Activated T-helper 2 cell treated with anti-CD3 and anti-CD28 coated beads, Interferon-gamma antibody, Interleukin-2, Interleukin-4, amounts not matched to agents 10 μg/mL and 5 μg/mL and 100 μg/mL, durations not matched to agents 14 hours and 24 hours and 36 hours (primary cell): ENCODE results near the gene TMEM131. TPM values are rescaled to one million over a fixed set of nuclear protein-coding genes. Genes with fewer than 3 reads are reported as not detected.

Experiments used
- DNase-seq: peaks from one replicate; pipeline ENCODE4 v3.0.0; 2021; ENCODE audit warnings: low spot score
- H3K27ac Mint-ChIP-seq: one replicate; pipeline ENCODE4 v1.8.0; 2021; ENCODE audit warnings: mixed read lengths
- H3K27me3 Mint-ChIP-seq: one replicate; pipeline ENCODE4 v1.8.0; 2021; ENCODE audit warnings: low read depth, mixed read lengths
- H3K36me3 Mint-ChIP-seq: one replicate; pipeline ENCODE4 v1.8.0; 2021; ENCODE audit warnings: low read depth, mixed read lengths
- H3K4me1 Mint-ChIP-seq: one replicate; pipeline ENCODE4 v1.8.0; 2021; ENCODE audit warnings: low read depth, mixed read lengths
- H3K4me3 Mint-ChIP-seq: one replicate; pipeline ENCODE4 v1.8.0; 2021; ENCODE audit warnings: low read depth, mild to moderate bottlenecking, moderate library complexity, mixed read lengths
- H3K9me3 Mint-ChIP-seq: one replicate; pipeline ENCODE4 v1.8.0; 2021; ENCODE audit warnings: mixed read lengths
- intact Hi-C: fragments of 100-400 bp; cut with micrococcal nuclease; formaldehyde crosslinking; loops from one replicate; pipeline ENCODE4 v1.15.1; 2023
- total RNA-seq: library from RNA; stranded (reverse); gene quantifications from 2 replicates; pipeline ENCODE4 v1.2.3, GENCODE V29; 2022

TMEM131 gene
- total RNA-seq, 1 donor from 2014 or later = 39.3 TPM

DNA sequence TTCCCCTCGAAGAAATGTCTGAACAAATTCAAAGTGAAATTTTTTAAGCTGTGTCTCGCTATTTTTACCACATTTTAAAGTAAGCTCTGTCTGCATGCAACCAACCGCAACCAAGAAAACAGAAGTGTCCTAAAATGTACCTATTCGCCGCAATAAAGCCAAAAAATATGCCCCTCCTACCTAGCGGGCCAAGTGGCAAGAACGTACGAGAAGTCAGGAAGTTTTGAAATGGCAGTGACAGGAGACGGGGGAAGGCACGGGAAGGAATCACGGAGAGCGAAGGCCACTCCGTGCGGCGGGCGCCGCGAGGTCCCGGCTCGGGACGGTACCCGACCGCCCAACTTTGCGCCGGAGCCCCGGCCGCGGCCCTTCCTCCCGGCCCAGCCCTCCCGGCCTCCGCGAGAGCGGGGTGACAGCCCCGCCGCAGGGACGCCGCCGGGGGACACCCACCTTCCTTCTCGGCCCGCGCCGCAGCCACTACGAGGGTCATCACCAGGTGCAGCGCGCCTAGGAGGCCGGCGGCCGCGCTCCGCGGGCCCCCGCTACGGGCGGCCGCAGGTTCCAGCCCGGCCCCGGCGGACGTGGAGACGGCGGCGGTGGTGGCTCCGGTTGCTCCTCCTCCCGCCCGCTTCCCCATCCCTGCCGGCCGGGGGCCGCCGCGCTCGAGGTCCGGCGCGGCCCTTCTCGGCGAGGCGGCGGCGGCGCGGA is 568 bp downstream of the TMEM131 start:
- peak overlapping the region; percentile 96 for H3K27ac Mint-ChIP-seq

DNA sequence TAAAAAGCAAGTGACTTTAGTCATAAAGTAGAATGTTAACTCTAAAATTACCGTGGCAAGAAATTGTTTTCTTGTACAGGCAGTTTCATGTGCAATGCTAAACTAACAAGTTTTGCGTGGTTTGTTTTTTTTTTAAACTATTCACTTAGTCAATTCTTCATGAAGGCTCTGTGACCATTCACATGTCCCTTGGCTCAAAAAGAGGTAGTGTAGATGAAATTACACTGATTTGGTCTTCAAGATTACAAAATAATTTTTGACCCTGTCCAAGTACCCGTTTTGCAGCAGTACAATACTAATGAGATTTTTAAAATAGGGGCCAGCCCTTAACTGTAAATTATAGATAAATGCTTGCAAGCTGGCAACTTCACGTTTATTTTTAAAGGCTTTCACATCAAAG is 1.3 kb downstream of the TMEM131 start:
- Mint-ChIP-seq H3K36me3 (no peaks in the 10 kb centered on the region), H3K4me3 (peak overlapping the region; percentile 96), H3K4me1 (peaks cover 32% of the 10 kb centered on the region), H3K27me3 (peaks cover under 1% of the 10 kb centered on the region), H3K9me3 (no peaks in the 10 kb centered on the region), H3K27ac (peak overlapping the region; percentile 96)
- no peak for DNase-seq
- intact Hi-C loops = no loop called here

More for the DNA sequence above, 568 bp downstream of the TMEM131 start:
- intact Hi-C loops = loop anchor here (1.0 to 5.0 kb wide), 3 partner anchors 17 to 188 kb away; no protein-coding TSS in a partner anchor
- peak overlapping the region; percentile 96 for H3K4me3 Mint-ChIP-seq
- H3K36me3 Mint-ChIP-seq = no peaks in the 10 kb centered on the region
- DNase-seq = peak; percentile 55
- H3K27me3 Mint-ChIP-seq = peaks cover 5% of the 10 kb centered on the region
- peaks cover 32% of the 10 kb centered on the region for H3K4me1 Mint-ChIP-seq
- no peaks in the 10 kb centered on the region for H3K9me3 Mint-ChIP-seq

DNA sequence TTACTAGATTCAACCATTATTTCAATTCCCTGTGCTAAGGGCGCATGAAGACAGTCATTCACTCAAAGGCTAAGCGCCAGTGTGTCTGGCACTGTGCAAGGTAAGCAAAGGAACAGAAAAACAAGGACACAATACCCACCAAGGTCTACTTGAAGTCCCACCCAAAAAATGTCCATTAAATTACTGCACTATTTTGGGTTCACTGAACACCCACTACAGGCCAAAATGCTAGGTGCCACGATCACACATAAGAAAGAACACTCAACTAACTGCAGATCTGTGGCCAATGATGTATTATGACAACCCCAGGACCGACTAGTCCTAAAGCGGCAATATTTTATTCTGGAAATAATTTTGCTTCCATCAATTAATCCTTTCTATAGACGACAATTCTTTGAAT is 1.8 kb downstream of the TMEM131 start:
- H3K36me3 Mint-ChIP-seq = no peaks in the 10 kb centered on the region
- H3K27me3 Mint-ChIP-seq = no peaks in the 10 kb centered on the region
- DNase-seq = no peak
- peaks cover 32% of the 10 kb centered on the region for H3K4me1 Mint-ChIP-seq
- intact Hi-C loops = no loop called here
- peak overlapping the region; percentile 96 for H3K4me3 Mint-ChIP-seq
- no peaks in the 10 kb centered on the region for H3K9me3 Mint-ChIP-seq
- H3K27ac Mint-ChIP-seq = peak overlapping the region; percentile 22

DNA sequence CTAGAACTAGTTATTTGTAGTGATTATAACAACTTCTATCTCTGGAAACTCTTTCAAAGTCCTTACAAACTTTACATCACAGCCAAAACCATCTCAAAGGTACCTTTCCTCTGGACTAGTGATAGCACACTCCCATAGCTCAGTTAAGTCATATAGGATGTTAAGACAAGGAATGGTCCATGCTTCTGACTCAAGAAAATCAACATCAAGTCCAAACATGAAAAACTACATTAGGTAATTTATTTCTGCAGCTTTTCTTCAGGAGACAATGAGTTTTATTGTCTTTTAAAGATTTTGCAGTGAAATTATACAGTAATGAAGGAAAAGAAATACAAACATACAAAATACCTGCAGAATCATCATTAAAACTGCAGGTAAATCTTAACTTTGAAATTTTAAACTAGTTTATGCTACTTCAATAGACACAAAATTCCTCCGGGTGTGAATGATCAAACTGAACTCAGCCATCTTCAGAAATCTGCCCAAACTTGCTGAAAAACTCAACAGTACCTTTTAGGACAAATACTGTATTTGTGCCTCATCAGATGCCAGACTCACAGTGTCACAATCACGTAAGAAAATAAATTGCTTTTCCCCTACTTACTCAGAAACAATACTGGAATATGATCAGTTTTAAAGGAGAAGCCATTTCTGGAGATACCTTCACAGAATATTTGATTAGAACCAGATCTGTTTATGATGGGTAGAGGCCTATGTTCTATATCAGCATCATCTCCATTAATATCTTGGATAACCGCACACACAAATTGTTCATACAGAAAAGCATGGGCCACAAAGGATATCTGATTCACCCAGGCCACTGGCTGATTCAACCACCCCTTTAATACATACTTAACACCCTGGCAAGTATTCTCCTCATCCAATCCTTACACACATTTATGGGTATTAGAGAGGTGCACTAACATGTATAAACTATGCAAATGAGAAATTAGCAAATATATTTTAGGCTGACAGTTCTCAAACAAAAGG is 2.6 kb downstream of the TMEM131 start:
- peaks cover 8% of the 10 kb centered on the region for H3K36me3 Mint-ChIP-seq
- H3K4me3 Mint-ChIP-seq = peak overlapping the region; percentile 96
- DNase-seq = no peak
- H3K27me3 Mint-ChIP-seq = no peaks in the 10 kb centered on the region
- peaks cover 32% of the 10 kb centered on the region for H3K4me1 Mint-ChIP-seq
- H3K27ac Mint-ChIP-seq = no peak overlapping the region
- peaks cover 8% of the 10 kb centered on the region for H3K9me3 Mint-ChIP-seq
- intact Hi-C loops = no loop called here

DNA sequence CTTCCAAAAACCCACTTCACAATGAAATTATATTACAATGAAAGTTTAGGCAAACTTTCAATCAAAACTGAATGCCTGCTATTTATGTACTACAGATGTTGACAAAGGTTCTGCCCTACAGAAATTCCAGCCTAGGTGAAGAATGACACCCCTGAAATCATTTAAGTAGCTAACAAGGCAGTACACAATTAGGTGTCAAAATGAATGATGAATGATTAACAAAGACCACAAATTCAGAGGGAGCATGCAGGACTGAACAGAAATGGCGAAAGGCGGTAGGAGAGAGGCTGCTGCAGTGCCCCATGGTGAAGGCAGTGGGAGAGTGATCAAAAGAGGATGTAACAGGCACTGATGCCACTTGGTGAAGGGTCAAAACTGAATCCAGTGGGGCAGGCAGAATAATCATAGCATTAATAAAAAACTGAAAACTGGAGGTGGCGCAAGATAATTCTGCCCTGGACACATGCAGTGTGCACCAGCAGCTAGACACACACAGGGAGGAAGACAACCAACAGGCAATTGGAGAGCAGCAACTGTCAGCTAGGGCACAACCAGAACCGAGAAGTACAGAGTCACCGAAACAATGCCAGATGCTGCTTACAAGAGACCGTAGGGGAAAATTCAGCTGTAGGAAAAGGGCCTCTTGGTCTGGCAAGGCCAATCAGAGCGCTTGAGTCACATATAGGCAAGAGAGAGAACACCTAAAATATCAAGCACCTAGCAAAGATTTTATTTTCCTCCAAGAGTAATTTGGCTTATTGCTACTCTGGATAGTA is 4.5 kb downstream of the TMEM131 start:
- H3K9me3 Mint-ChIP-seq = peaks cover 22% of the 10 kb centered on the region
- H3K27ac Mint-ChIP-seq = no peak overlapping the region
- H3K36me3 Mint-ChIP-seq = peaks cover 23% of the 10 kb centered on the region
- H3K4me1 Mint-ChIP-seq = peaks cover 33% of the 10 kb centered on the region
- intact Hi-C loops = no loop called here
- H3K27me3 Mint-ChIP-seq = no peaks in the 10 kb centered on the region
- DNase-seq = no peak
- H3K4me3 Mint-ChIP-seq = no peak overlapping the region

- H3K9me3 Mint-ChIP-seq = peaks cover 31% of the 10 kb centered on the region
- H3K4me1 Mint-ChIP-seq = peaks cover 23% of the 10 kb centered on the region
- no peak overlapping the region for H3K27ac Mint-ChIP-seq
- intact Hi-C loops = no loop called here
- no peaks in the 10 kb centered on the region for H3K27me3 Mint-ChIP-seq
- peaks cover 33% of the 10 kb centered on the region for H3K36me3 Mint-ChIP-seq
- DNase-seq = no peak
- no peak overlapping the region for H3K4me3 Mint-ChIP-seq
Observed at GRCh38 chr2:97988722-97989121, 7.0 kb downstream of the TMEM131 start.

GRCh38 chr2:97985998-97986397 is 9.8 kb downstream of the TMEM131 start:
- no peaks in the 10 kb centered on the region for H3K27me3 Mint-ChIP-seq

GRCh38 chr2:97983698-97984097 is 12.1 kb downstream of the TMEM131 start:
- DNase-seq = no peak
- Mint-ChIP-seq H3K4me3 (no peak overlapping the region), H3K36me3 (peaks cover 67% of the 10 kb centered on the region), H3K4me1 (peaks cover 18% of the 10 kb centered on the region), H3K9me3 (peaks cover 39% of the 10 kb centered on the region), H3K27me3 (no peaks in the 10 kb centered on the region), H3K27ac (no peak overlapping the region)
- intact Hi-C loops = no loop called here

More at GRCh38 chr2:97985998-97986397, 9.8 kb downstream of the TMEM131 start:
- Mint-ChIP-seq H3K9me3 (peaks cover 31% of the 10 kb centered on the region), H3K27ac (no peak overlapping the region), H3K4me3 (no peak overlapping the region), H3K36me3 (peaks cover 52% of the 10 kb centered on the region), H3K4me1 (peaks cover 9% of the 10 kb centered on the region)
- intact Hi-C loops = no loop called here
- no peak for DNase-seq

DNA sequence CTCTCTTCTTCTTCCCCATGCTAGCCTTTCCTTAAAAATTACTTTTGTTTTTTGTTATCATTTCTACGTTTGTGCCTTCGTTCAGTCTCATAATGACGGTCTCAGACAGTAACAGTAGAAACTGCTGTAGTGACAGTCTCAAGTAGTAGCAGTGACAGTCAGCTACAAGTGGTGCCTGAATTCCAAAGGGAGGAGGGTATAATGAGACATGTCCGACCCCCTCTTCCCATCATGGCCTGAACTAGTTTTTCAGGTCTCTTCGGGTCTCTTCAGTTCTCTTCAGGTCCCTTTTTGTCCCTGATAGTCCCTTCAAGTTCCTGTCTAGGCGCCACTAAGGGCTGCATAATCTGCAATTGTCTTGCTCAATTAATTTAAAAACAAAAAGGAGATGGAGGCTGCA is 12.6 kb downstream of the TMEM131 start:
- peaks cover 38% of the 10 kb centered on the region for H3K9me3 Mint-ChIP-seq
- peaks cover 18% of the 10 kb centered on the region for H3K4me1 Mint-ChIP-seq
- no peak for DNase-seq
- H3K4me3 Mint-ChIP-seq = no peak overlapping the region
- intact Hi-C loops = no loop called here
- H3K36me3 Mint-ChIP-seq = peaks cover 65% of the 10 kb centered on the region
- no peaks in the 10 kb centered on the region for H3K27me3 Mint-ChIP-seq
- no peak overlapping the region for H3K27ac Mint-ChIP-seq

DNA sequence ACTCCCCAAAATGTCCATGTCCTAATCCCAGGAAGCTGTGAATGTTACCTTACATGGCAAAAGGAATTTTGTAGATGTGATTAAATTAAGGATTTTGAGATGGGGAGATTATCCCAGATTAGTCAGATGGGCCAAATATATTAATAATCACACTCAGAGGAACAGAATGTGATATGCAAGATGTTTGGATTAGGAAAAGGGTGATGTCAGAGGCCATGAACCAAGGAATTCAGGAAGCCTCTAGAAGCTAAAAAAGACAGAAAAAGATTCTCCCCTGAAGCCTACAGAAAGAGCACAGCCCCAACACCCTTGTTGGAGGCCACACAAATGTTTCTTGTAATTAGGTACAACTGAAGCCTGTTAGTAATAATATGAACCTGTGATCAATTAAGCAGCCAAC is 13.1 kb downstream of the TMEM131 start:
- H3K27ac Mint-ChIP-seq = no peak overlapping the region
- peaks cover 32% of the 10 kb centered on the region for H3K9me3 Mint-ChIP-seq
- H3K36me3 Mint-ChIP-seq = peaks cover 61% of the 10 kb centered on the region
- intact Hi-C loops = no loop called here
- no peak overlapping the region for H3K4me3 Mint-ChIP-seq
- H3K27me3 Mint-ChIP-seq = no peaks in the 10 kb centered on the region
- peaks cover 18% of the 10 kb centered on the region for H3K4me1 Mint-ChIP-seq
- no peak for DNase-seq

- no peak for DNase-seq
- Mint-ChIP-seq H3K27ac (no peak overlapping the region), H3K9me3 (peaks cover 30% of the 10 kb centered on the region), H3K27me3 (no peaks in the 10 kb centered on the region), H3K4me3 (no peak overlapping the region), H3K36me3 (peaks cover 59% of the 10 kb centered on the region), H3K4me1 (peaks cover 18% of the 10 kb centered on the region)
- intact Hi-C loops = no loop called here
Observed at GRCh38 chr2:97981961-97982360, 13.8 kb downstream of the TMEM131 start.

- Mint-ChIP-seq H3K27ac (no peak overlapping the region), H3K36me3 (peaks cover 67% of the 10 kb centered on the region), H3K4me3 (no peak overlapping the region), H3K9me3 (peaks cover 26% of the 10 kb centered on the region), H3K27me3 (no peaks in the 10 kb centered on the region), H3K4me1 (peaks cover 14% of the 10 kb centered on the region)
- intact Hi-C loops = no loop called here
- DNase-seq = no peak
Observed at GRCh38 chr2:97979904-97980303, 15.8 kb downstream of the TMEM131 start.
